HL-60/S4 (cell line): ENCODE data around the gene TSKS.

Experiments used
- in situ Hi-C: fragments of 300-500 bp; cut with MboI; formaldehyde crosslinking; loops from 2 replicates; pipeline ENCODE4 v1.14.3; 2022; ENCODE audit warnings: low sequenced_read_pairs

Gene TSKS

DNA sequence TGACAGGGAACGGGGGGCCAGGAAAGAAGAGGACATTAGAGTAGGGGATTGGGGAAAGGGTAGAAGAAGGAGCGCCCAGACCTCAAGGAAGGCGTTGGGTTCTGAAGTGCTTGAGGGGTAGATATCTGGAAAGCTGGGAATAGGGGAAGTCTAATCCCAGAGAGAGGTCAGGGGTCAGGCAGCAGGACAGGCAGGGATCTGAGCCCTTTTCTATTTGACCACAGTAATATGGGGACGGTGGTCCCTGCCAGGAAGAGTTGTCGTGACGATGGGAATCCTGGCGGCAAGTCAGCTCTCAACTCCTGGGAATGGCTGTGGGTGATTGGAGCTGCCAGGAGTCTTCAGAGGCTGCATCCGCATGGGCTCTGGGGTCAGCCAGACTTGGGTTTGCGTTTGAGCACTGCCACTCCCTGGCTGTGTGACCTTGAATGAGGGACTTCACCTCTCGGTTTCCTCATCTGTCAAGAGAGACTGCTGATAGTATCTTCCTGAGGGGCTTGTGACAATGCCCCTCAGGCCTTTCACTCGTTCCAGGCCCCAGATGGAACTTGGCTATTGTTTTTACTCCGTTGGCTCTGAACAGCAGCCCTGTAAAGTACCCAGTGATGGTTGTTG lies 5.0 kb upstream of the TSKS start:
- in situ Hi-C loops: no loop called here

DNA sequence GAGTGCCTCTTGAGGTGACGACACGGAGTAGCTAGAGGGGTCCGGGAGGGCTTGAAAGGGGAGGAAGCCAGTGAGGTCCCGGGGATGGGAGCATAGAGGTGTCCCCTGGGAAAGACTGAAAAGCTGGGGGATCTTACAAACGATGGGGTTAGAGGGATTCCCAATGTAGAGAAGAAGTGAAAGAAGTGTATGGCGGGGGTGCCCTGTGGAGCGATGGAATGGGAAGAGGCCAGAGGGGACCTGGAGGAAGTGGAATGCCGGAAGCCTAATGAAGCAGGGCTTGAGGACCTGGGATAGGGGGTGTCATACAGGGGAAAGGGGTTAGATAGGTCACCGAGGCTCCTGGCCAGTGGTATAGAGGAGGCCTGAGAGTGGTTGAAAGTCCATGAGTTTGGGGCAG lies 4.3 kb upstream of the TSKS start:
- in situ Hi-C loops: no loop called here

DNA sequence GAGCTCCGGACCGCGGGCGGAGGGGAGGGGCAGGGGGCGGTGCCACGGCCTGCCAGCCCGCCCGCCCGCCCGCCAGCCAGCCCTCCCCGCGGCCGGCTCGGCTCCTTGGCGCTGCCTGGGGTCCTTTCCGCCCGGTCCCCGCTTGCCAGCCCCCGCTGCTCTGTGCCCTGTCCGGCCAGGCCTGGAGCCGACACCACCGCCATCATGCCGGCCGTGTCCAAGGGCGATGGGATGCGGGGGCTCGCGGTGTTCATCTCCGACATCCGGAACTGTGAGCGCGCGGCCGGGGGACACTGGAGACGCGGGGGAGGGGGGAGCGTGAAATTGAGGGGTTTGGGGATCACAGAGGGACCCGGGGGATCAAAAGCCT lies 3.8 kb upstream of the TSKS start, which contains the start of gene AP2A1:
Gene AP2A1 (plus strand): TSS at position 72 of the 370 bp plus-strand sequence. CDS start 133 bp downstream, at position 205.
- in situ Hi-C loops: no loop called here

DNA sequence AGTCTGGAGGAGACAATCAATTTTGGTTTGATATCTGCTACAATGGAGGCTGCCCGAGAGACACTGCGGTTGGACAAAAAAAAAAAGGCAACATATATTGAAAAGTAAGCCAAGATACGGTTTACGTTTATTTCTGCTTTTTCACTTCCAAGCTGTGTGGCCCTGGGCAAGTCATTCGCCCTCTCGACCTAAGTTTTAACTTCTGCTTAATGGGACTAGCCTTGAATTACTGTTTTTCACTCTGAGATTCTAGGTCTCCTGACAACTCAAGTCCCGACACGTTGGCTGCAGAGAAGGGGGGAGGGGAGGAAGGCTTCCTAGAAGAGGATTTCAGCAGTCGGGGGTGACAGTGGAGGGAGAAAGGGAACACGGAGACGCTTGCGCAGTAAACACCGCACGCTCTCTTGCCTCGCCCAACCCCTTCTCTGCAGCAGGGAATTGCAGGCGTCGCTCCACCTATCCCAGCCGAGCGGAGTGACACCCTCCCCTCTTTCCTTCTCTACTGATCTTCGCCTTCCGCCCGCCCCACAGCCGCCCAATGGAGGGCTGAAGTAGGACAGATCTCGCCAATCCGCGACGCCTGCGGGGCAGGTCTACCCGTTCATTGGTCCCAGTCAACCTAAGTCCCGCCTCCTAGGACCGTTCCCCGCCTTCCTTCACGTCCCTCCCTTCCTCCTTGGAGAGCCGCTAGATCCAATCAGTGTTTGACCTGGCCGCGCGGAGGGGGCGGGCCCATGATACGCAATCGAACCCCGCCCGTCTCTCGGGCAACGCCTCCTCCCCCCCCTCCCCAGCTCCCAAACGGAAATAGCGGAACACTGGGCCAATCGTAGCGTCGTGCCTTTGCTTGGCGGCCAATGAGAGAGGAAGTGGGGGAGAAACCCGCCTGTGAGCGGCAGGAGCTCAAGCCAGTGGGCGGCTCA lies 3.2 kb upstream of the TSKS start:
- in situ Hi-C loops: no loop called here

DNA sequence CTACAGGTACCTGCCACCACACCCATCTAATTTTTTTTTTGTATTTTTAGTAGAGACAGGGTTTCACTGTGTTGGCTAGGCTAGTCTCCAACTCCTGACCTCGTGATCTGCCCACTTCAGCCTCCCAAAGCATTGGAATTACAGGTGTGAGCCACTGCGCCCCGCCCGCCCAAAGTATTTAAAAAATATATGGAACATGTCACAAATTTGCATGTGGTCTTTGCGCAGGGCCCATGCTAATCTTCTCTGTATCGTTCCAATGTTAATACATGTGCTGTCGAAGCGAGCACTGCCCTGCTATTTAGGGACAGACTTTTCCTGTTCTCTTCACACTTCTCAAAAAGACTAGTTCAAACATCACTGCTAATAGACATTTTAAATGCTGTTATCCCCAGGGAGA lies 1.2 kb upstream of the TSKS start:
- in situ Hi-C loops: no loop called here

DNA sequence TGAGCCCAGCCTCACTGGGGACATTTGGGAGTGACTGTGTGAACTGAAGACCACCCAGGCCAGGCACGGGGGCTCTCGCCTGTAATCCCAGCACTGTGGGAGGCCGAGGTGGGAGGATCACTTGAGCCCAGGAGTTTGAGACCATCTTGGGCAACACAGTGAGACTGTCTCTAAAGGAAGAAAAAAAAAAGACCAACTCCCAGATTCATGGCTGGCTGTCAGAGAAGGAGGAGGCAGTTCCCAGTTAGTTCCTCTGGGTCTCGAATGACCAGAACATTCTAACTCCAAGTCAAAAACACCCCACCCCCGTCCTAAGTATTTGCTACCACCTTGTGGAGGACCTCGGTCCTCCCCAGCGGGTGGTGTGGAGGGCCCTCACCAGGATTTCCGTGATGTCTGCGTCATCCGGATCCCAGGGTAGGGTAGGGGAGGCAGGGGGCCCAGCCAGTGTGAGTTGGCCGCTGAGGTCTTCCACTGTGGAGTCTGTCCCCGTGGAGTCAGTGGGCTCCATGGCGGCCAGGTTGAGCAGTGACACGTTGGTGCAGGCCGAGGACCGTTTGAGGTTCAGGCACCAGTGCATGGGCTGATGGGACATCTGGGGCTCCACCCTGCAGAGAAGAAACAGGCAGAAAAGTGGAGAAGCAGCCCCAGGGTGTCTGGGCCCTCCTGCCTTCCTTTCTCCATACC lies 1.3 kb downstream of the TSKS start:
- in situ Hi-C loops: no loop called here

DNA sequence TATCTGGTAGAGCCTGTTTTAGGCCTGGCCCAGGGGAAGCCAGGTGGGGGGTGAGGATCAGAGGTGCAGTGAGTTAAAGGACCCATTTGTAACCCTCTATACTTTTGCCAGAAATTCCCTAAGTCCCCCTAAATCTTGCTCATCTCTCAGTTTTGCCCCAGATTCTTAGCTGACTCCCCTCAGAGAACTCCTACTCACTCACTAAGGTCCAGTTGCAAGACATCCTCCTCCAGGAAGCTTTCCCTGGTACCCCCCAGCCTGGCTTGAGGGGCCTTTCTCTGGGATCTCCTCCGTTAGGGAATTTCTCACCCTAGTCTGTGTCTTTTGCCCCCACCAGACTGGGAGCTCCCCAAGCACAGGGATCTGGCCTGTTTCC lies 1.9 kb downstream of the TSKS start:
- in situ Hi-C loops: no loop called here

DNA sequence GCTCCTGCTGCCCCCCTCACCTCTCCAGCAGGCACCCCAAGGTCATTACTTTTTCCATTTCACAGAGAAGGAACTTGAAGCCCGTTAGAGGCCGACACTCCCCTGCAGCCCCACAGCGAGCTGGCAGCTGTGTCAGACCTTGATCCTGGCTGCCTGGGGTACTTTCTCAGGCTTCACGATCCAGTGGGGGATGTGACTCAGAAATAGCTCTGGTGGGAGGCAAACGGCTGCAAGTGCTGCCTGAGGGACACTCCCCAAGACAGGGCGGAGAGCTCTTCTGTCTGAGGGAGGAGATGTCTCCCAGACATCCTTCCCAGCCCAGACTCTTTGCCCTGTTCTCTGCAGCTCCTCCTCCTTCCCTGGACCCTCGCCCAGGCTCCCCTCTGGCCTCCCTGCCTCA lies 4.8 kb downstream of the TSKS start:
- in situ Hi-C loops: no loop called here

DNA sequence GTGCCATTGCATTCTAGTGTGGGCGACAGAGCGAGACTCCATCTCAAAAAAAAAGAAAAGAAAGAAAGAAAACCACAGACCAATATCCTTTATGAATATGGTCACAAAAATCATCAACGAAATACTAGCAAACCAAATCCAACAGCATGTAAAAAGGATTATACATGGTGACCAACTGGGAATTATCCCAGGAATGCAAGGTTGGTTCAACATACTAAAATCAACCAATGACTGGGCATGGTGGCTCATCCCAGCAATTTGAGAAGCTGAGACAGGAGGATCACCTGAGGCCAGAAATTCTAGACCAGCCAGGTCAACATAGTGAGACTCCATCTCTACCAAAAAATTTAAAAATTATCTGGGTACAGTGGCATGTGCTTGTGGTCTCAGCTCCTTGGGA lies 7.2 kb downstream of the TSKS start:
- in situ Hi-C loops: no loop called here

DNA sequence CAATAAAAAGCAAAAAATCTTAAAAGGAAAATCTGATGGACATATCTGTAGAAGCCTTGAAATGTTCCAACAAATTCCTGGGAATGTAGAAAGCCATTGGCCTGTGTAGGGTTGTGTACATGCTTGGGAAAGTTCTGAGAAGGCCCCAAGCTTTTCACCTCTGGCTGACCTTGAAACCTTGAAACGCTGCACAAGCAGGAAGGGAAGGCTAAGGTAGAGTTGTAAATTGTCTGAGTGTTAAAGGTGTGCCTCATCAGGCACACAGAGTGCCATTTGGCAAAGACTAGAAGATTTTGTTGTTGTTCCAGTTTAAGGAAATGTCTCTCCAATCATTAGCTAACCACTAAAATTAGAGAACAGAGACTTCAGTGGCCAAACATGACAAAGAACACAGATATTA lies 10.4 kb downstream of the TSKS start:
- in situ Hi-C loops: no loop called here

DNA sequence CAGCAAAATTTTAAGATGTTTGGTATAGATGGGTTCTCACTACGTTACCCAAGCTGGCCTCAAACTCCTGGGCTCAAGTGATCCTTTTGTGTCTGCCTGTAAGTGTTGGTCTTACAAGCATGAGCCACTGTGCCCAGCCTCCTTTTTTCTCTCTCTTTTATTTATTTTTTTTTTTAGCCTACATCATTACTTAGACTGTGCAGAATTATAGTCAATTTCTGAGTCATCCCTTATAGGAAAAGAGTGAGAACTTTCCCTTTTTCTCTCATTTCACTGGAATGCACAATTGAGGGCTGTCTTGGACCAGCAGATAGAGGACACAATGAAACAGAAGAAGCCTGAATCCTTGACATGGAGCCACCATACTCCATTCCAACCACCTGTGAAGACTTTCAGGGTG lies 13.3 kb downstream of the TSKS start:
- in situ Hi-C loops: loop anchor here (25.0 kb wide), 1 partner anchor 388 kb away; no protein-coding TSS in a partner anchor

DNA sequence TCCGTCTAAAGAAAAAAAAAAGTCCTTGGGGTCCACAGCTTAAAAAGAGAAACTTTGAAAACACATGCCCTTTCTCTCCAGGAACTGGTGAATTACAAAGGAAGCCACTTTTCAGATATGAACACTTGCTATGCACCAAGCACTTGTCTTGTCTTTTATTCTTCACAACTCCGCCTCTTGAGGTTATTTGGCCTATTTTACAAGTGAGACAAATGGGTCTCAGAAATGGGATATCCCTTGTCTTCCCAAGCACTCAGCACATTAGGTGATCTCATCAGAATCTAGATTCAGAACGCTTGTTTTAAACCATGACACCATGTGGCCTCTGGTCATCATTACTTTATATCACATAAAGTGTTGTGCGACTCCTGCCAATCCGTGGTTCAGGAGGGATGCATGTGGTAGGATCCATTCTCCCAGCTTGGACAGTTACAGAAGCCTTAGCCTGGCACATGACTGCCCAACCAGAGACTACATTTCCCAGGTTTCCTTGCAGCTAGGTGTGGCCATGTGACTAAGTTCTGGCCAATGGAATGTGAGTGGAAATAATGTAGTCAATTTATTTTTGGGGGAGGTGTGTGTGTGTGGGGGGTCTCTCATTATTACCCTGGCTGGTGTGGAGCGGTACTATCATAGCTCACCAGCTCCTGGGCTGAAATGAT lies 13.9 kb downstream of the TSKS start:
- in situ Hi-C loops: loop anchor here (25.0 kb wide), 1 partner anchor 388 kb away; no protein-coding TSS in a partner anchor

DNA sequence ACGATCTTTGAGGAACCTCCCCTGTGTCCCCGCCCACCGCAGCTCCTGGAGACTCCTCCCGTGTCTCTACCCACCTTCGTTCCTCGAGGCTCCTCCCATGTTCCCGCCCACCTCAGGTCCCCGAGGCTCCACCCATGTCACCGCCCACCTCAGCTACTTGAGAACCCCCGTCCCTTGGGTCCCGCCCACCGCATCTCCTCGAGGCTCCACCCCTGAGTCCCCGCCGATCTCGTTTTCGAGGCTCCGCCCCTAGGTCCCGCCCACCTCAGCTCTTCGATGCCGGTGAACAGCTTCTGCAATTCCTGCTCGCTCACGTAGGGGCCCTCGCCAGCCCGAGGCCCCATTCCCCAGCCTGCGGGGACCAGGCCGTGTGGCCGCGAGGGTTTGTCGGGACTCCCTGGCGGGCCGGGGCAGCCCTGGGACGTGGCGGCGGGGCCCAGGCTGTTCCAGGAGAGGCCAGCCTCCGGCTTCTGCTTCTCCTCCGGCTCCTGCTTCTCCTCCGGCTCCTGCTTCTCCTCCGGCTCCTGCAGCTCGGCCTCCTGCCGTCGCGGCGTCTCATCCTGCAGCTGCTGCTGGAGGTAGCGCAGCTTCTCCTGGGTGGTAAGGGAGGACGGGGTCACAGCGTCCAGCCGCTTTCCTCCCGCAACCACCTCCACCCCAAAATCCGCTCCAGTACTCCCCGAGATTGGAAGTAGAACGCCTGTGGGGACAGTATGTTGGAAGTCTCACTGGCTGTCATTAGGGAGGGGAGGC lies 16.7 kb downstream of the TSKS start:
- in situ Hi-C loops: loop anchor here (25.0 kb wide), 1 partner anchor 391 kb away; no protein-coding TSS in a partner anchor

DNA sequence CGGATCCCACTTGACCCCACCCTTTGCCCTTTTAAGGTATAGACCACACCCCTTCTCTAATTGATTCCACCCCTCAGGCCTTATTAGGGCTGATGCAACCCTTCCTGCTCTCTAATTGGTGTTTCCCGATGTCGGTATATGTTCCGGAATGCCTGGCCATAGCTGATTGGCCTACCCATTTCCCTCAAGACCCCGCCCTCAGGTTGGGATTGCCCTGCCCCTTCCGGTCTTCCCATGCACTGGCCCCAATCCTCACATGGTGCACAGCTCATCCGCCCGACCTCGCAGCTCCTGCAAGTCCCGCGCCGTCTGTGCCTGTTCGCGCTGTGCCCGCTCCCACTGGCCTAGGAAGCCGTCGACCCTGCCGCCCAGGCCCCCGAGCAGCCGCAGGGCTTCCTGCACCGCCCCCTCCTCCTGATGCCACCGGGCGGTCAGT lies 18.1 kb downstream of the TSKS start:
- in situ Hi-C loops: loop anchor here (25.0 kb wide), 1 partner anchor 392 kb away; no protein-coding TSS in a partner anchor

DNA sequence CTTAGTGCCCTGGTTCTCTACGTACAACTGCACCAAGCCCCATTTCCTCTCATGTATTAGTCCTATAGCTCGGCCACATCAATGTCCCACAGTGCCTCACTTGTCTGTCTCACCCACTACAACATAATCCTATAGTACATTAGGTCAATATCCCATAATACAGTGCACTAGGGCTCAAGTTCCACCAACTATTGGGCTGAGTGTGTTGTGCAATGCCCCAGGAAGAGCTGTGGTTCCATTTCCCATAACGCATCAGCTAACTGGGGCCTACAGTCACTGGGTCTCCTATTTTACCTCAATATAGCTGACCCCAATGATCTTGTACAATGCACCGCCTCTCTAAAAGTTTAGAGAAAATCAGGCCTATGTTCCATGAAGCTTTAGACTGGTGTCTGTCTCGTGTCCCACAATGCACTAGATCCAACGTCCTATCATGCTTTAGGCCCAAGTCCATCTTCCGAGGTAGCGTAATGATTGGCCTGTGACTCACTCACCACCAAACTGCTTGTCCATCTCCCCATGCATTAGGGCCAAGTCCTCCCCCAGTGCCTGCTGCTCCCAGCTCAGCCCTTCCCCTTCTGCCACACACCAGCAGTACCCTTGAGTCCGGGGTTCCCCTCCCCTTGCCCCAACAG lies 21.8 kb downstream of the TSKS start:
- in situ Hi-C loops: loop anchor here (25.0 kb wide), 1 partner anchor 396 kb away; no protein-coding TSS in a partner anchor

DNA sequence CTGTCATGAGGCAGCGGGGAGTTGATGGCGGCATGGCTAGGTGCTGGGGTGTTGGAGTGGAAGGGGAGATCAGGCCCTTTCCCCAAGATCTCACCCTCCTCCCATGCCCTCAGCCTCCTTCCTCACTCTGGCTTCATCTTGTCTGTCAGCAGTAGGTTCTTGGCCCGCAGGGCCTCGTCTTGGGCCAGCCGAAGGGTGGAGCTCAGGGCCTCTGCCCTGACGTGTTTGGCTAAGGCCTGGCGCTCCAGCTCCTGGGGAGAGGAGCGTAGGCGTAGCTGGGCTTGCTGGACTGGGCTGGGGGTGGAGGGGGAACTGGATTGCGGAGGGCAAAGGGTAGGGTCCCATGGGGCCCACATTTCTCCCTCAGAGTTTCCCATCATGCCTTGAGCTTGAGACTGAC lies 23.2 kb downstream of the TSKS start:
- in situ Hi-C loops: loop anchor here (25.0 kb wide), 1 partner anchor 397 kb away; no protein-coding TSS in a partner anchor

DNA sequence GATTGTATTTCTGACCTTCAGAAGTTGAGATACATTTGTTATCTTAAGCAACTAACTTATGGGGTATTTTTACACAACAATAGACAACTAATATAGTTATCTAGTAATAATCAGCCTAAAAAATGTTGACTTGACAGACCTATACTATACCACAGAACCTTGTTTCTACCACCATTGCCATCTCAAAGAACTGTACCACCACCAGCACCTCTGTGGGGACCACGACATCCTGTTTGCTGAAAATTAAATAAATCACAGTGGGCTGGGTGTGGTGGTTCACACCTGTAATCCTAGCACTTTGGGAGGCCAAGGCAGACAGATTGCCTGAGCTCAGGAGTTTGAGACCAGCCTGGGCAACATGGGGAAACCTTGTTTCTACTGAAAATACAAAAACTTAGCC lies 24.0 kb downstream of the TSKS start:
- in situ Hi-C loops: loop anchor here (25.0 kb wide), 1 partner anchor 398 kb away; no protein-coding TSS in a partner anchor

DNA sequence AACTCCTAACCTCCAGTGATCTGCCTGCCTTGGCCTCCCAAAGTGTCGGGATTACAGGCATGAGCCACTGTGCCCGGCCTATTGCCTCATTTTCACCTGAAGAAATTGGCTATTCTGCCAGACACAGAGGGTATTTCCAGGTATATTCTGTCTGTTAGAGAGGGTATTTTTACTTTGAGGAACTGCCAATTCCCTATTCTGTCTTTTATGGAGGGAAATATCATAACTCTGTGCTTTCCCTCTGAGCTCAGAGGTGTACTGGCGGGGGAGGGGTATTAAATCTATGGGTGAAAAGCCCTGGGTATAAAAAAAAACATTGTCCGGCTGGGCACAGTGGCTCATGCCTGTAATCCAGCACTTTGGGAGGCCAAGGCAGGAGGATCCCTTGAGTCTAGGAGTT lies 24.8 kb downstream of the TSKS start:
- in situ Hi-C loops: loop anchor here (25.0 kb wide), 1 partner anchor 399 kb away; no protein-coding TSS in a partner anchor

DNA sequence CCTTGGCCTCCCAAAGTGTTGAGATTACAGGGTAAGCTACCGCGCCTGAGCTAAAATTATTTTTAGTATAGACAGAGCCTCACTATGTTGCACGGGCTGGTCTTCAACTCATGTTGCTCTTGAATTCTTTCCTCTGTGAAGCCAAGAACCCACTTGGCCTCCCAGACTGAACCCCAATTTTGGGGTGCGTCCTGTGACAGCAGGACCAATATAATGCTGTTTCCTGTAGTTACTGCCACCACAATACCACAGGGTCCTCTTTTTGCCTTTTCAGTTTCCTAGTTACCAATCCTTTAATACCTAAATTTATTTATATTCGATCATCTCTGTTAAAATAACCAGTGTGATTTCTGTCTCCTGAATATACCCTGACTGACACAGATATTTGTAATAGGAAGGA lies 32.9 kb downstream of the TSKS start:
- in situ Hi-C loops: loop anchor here (25.0 kb wide), 1 partner anchor 407 kb away; no protein-coding TSS in a partner anchor
